Neuron (in vitro differentiated cells): ENCODE results near the gene AOC2.
"Not testable (repeated sequence)": the region's sequence is repeated elsewhere in the genome, so short reads cannot be mapped to it uniquely, and the experiment has no call there.

Source experiments
- H2AFZ ChIP-seq: one replicate; pipeline ENCODE4 v1.6.1; 2013; ENCODE audit warnings: low read depth, mild to moderate bottlenecking, inconsistent platforms, low read length, moderate library complexity
- H3K27me3 ChIP-seq: one replicate; pipeline ENCODE4 v1.6.1; 2013; ENCODE audit warnings: low read length; ENCODE audit not compliant: insufficient read depth
- H3K36me3 ChIP-seq: one replicate; pipeline ENCODE4 v1.6.1; 2013; ENCODE audit warnings: low read length; ENCODE audit not compliant: insufficient read depth
- H3K4me1 ChIP-seq: one replicate; pipeline ENCODE4 v1.6.1; 2013; ENCODE audit warnings: low read length; ENCODE audit not compliant: insufficient read depth
- H3K4me3 ChIP-seq: 2 replicates; pipeline ENCODE4 v1.5.1; 2013; ENCODE audit warnings: mild to moderate bottlenecking, low read length, moderate library complexity
- H3K9me3 ChIP-seq: one replicate; pipeline ENCODE4 v1.6.1; 2013; ENCODE audit warnings: low read length

Gene AOC2

GRCh38 chr17:42853597-42853967 lies 9.2 kb downstream of the AOC2 start:
- Histone ChIP-seq H3K9me3 (no peaks in the 10 kb centered on the region), H3K36me3 (no peaks in the 10 kb centered on the region), H3K27me3 (no peaks in the 10 kb centered on the region), H2AFZ (no peak overlapping the region), H3K4me1 (peaks cover 5% of the 10 kb centered on the region), H3K4me3 (no peak overlapping the region)

GRCh38 chr17:42853968-42854790 lies 9.8 kb downstream of the AOC2 start:
- H3K4me1 ChIP-seq: peaks cover 5% of the 10 kb centered on the region
- H3K27me3 ChIP-seq: no peaks in the 10 kb centered on the region
- no peak overlapping the region for H3K4me3 ChIP-seq
- H3K9me3 ChIP-seq: no peaks in the 10 kb centered on the region
- H3K36me3 ChIP-seq: no peaks in the 10 kb centered on the region
- no peak overlapping the region for H2AFZ ChIP-seq

GRCh38 chr17:42855048-42855596 lies 10.7 kb downstream of the AOC2 start:
- Histone ChIP-seq H3K36me3 (no peaks in the 10 kb centered on the region), H3K4me3 (no peak overlapping the region), H3K9me3 (no peaks in the 10 kb centered on the region), H2AFZ (no peak overlapping the region), H3K27me3 (no peaks in the 10 kb centered on the region), H3K4me1 (peaks cover 5% of the 10 kb centered on the region)

GRCh38 chr17:42856093-42856492 lies 11.7 kb downstream of the AOC2 start:
- not testable (repeated sequence) for H3K9me3 ChIP-seq, H3K4me1 ChIP-seq, H3K4me3 ChIP-seq, H3K36me3 ChIP-seq, H3K27me3 ChIP-seq, H2AFZ ChIP-seq

GRCh38 chr17:42856516-42856915 lies 12.1 kb downstream of the AOC2 start:
- H3K27me3 ChIP-seq, H3K36me3 ChIP-seq, H2AFZ ChIP-seq, H3K4me3 ChIP-seq, H3K4me1 ChIP-seq, H3K9me3 ChIP-seq: not testable (repeated sequence)

- H3K4me1 ChIP-seq: peaks cover 5% of the 10 kb centered on the region
- H3K9me3 ChIP-seq: no peaks in the 10 kb centered on the region
- H3K4me3 ChIP-seq: no peak overlapping the region
- no peak overlapping the region for H2AFZ ChIP-seq
- no peaks in the 10 kb centered on the region for H3K36me3 ChIP-seq
- H3K27me3 ChIP-seq: no peaks in the 10 kb centered on the region
Observed at GRCh38 chr17:42857389-42857788, 13.0 kb downstream of the AOC2 start.

GRCh38 chr17:42865638-42866094 lies 21.3 kb downstream of the AOC2 start:
- H3K27me3 ChIP-seq: peaks cover 2% of the 10 kb centered on the region
- no peaks in the 10 kb centered on the region for H3K4me1 ChIP-seq
- no peak overlapping the region for H3K4me3 ChIP-seq
- H3K36me3 ChIP-seq: no peaks in the 10 kb centered on the region
- no peaks in the 10 kb centered on the region for H3K9me3 ChIP-seq
- no peak overlapping the region for H2AFZ ChIP-seq

GRCh38 chr17:42866216-42866615 lies 21.8 kb downstream of the AOC2 start:
- H3K36me3 ChIP-seq: no peaks in the 10 kb centered on the region
- H3K4me3 ChIP-seq: no peak overlapping the region
- H2AFZ ChIP-seq: no peak overlapping the region
- H3K4me1 ChIP-seq: no peaks in the 10 kb centered on the region
- H3K9me3 ChIP-seq: no peaks in the 10 kb centered on the region
- peaks cover 2% of the 10 kb centered on the region for H3K27me3 ChIP-seq

GRCh38 chr17:42866631-42867575 lies 22.5 kb downstream of the AOC2 start:
- Histone ChIP-seq H3K27me3 (peaks cover 2% of the 10 kb centered on the region), H3K36me3 (no peaks in the 10 kb centered on the region), H3K9me3 (no peaks in the 10 kb centered on the region), H3K4me3 (no peak overlapping the region), H3K4me1 (no peaks in the 10 kb centered on the region), H2AFZ (no peak overlapping the region)

GRCh38 chr17:42867694-42868261 lies 23.4 kb downstream of the AOC2 start:
- H3K4me3 ChIP-seq, H3K27me3 ChIP-seq, H3K9me3 ChIP-seq, H2AFZ ChIP-seq, H3K4me1 ChIP-seq, H3K36me3 ChIP-seq: not testable (repeated sequence)

- H3K27me3 ChIP-seq: peaks cover 2% of the 10 kb centered on the region
Observed at GRCh38 chr17:42868338-42868737, 24.0 kb downstream of the AOC2 start.

GRCh38 chr17:42871647-42872046 lies 27.3 kb downstream of the AOC2 start:
- Histone ChIP-seq H3K9me3 (peaks cover 2% of the 10 kb centered on the region), H3K4me3 (no peak overlapping the region), H2AFZ (no peak overlapping the region), H3K36me3 (no peaks in the 10 kb centered on the region), H3K27me3 (peaks cover 3% of the 10 kb centered on the region), H3K4me1 (no peaks in the 10 kb centered on the region)

More at GRCh38 chr17:42868338-42868737, 24.0 kb downstream of the AOC2 start:
- Histone ChIP-seq H3K36me3 (no peaks in the 10 kb centered on the region), H2AFZ (no peak overlapping the region), H3K4me3 (no peak overlapping the region), H3K4me1 (no peaks in the 10 kb centered on the region), H3K9me3 (peaks cover 2% of the 10 kb centered on the region)
